ENCODE measurements around the gene DLGAP1.

Gene DLGAP1

GRCh38 chr18:3690764-3691066 is 764.4 kb downstream of the DLGAP1 start:
- Mint-ChIP-seq H3K9me3 (no peaks in the 10 kb centered on the region), H3K27ac (no peak overlapping the region), H3K4me1 (ENCODE audit: low read depth) (no peaks in the 10 kb centered on the region), H3K27me3 (ENCODE audit: low read depth) (no peaks in the 10 kb centered on the region), H3K4me3 (no peak overlapping the region), H3K36me3 (ENCODE audit: low read depth) (no peaks in the 10 kb centered on the region)
- no peak for DNase-seq (ENCODE audit: low spot score)

GRCh38 chr18:3689986-3690763 is 764.9 kb downstream of the DLGAP1 start:
- H3K27me3 Mint-ChIP-seq (ENCODE audit: low read depth) = no peaks in the 10 kb centered on the region
- H3K4me3 Mint-ChIP-seq = no peak overlapping the region
- no peaks in the 10 kb centered on the region for H3K4me1 Mint-ChIP-seq (ENCODE audit: low read depth)
- H3K36me3 Mint-ChIP-seq (ENCODE audit: low read depth) = no peaks in the 10 kb centered on the region
- DNase-seq (ENCODE audit: low spot score) = no peak
- H3K9me3 Mint-ChIP-seq = no peaks in the 10 kb centered on the region
- no peak overlapping the region for H3K27ac Mint-ChIP-seq

- no peak overlapping the region for H3K27ac Mint-ChIP-seq
- H3K36me3 Mint-ChIP-seq (ENCODE audit: low read depth) = no peaks in the 10 kb centered on the region
- DNase-seq (ENCODE audit: low spot score) = no peak
- no peaks in the 10 kb centered on the region for H3K4me1 Mint-ChIP-seq (ENCODE audit: low read depth)
- no peaks in the 10 kb centered on the region for H3K9me3 Mint-ChIP-seq
- H3K27me3 Mint-ChIP-seq (ENCODE audit: low read depth) = no peaks in the 10 kb centered on the region
- H3K4me3 Mint-ChIP-seq = no peak overlapping the region
These were observed 766.0 kb downstream of the DLGAP1 start for GRCh38 chr18:3689091-3689490.

GRCh38 chr18:3688690-3689089 is 766.4 kb downstream of the DLGAP1 start:
- H3K4me1 Mint-ChIP-seq (ENCODE audit: low read depth) = no peaks in the 10 kb centered on the region
- no peak for DNase-seq (ENCODE audit: low spot score)
- H3K4me3 Mint-ChIP-seq = no peak overlapping the region
- H3K9me3 Mint-ChIP-seq = no peaks in the 10 kb centered on the region
- H3K36me3 Mint-ChIP-seq (ENCODE audit: low read depth) = no peaks in the 10 kb centered on the region
- no peak overlapping the region for H3K27ac Mint-ChIP-seq
- H3K27me3 Mint-ChIP-seq (ENCODE audit: low read depth) = no peaks in the 10 kb centered on the region

- H3K4me3 Mint-ChIP-seq = no peak overlapping the region
- H3K9me3 Mint-ChIP-seq = peaks cover 10% of the 10 kb centered on the region
- H3K27me3 Mint-ChIP-seq (ENCODE audit: low read depth) = no peaks in the 10 kb centered on the region
- no peak overlapping the region for H3K27ac Mint-ChIP-seq
- DNase-seq (ENCODE audit: low spot score) = no peak
- H3K36me3 Mint-ChIP-seq (ENCODE audit: low read depth) = no peaks in the 10 kb centered on the region
- H3K4me1 Mint-ChIP-seq (ENCODE audit: low read depth) = no peaks in the 10 kb centered on the region
These were observed 771.6 kb downstream of the DLGAP1 start for GRCh38 chr18:3683483-3683882.

GRCh38 chr18:3682061-3682460 is 773.0 kb downstream of the DLGAP1 start:
- Mint-ChIP-seq H3K4me1 (ENCODE audit: low read depth) (no peaks in the 10 kb centered on the region), H3K27me3 (ENCODE audit: low read depth) (peaks cover 5% of the 10 kb centered on the region), H3K27ac (no peak overlapping the region), H3K9me3 (peaks cover 10% of the 10 kb centered on the region), H3K4me3 (no peak overlapping the region), H3K36me3 (ENCODE audit: low read depth) (no peaks in the 10 kb centered on the region)
- no peak for DNase-seq (ENCODE audit: low spot score)

- H3K27ac Mint-ChIP-seq = no peak overlapping the region
- no peak for DNase-seq (ENCODE audit: low spot score)
These were observed 775.9 kb downstream of the DLGAP1 start for GRCh38 chr18:3679241-3679640.

GRCh38 chr18:3675994-3676393 is 779.1 kb downstream of the DLGAP1 start:
- peaks cover 13% of the 10 kb centered on the region for H3K27me3 Mint-ChIP-seq (ENCODE audit: low read depth)
- no peak for DNase-seq (ENCODE audit: low spot score)
- no peaks in the 10 kb centered on the region for H3K36me3 Mint-ChIP-seq (ENCODE audit: low read depth)
- no peaks in the 10 kb centered on the region for H3K9me3 Mint-ChIP-seq
- no peak overlapping the region for H3K4me3 Mint-ChIP-seq
- H3K27ac Mint-ChIP-seq = no peak overlapping the region
- no peaks in the 10 kb centered on the region for H3K4me1 Mint-ChIP-seq (ENCODE audit: low read depth)

More at GRCh38 chr18:3679241-3679640, 775.9 kb downstream of the DLGAP1 start:
- Mint-ChIP-seq H3K4me3 (no peak overlapping the region), H3K9me3 (peaks cover 10% of the 10 kb centered on the region), H3K4me1 (ENCODE audit: low read depth) (no peaks in the 10 kb centered on the region), H3K36me3 (ENCODE audit: low read depth) (no peaks in the 10 kb centered on the region), H3K27me3 (ENCODE audit: low read depth) (peaks cover 10% of the 10 kb centered on the region)

- H3K27me3 Mint-ChIP-seq (ENCODE audit: low read depth) = peaks cover 14% of the 10 kb centered on the region
- no peaks in the 10 kb centered on the region for H3K4me1 Mint-ChIP-seq (ENCODE audit: low read depth)
- no peak overlapping the region for H3K4me3 Mint-ChIP-seq
- H3K9me3 Mint-ChIP-seq = no peaks in the 10 kb centered on the region
- H3K36me3 Mint-ChIP-seq (ENCODE audit: low read depth) = no peaks in the 10 kb centered on the region
- DNase-seq (ENCODE audit: low spot score) = no peak
- no peak overlapping the region for H3K27ac Mint-ChIP-seq
These were observed 779.7 kb downstream of the DLGAP1 start for GRCh38 chr18:3675446-3675845.

- H3K27me3 Mint-ChIP-seq (ENCODE audit: low read depth) = peaks cover 10% of the 10 kb centered on the region
- H3K9me3 Mint-ChIP-seq = no peaks in the 10 kb centered on the region
- DNase-seq (ENCODE audit: low spot score) = no peak
- no peaks in the 10 kb centered on the region for H3K4me1 Mint-ChIP-seq (ENCODE audit: low read depth)
- no peak overlapping the region for H3K27ac Mint-ChIP-seq
- no peak overlapping the region for H3K4me3 Mint-ChIP-seq
- no peaks in the 10 kb centered on the region for H3K36me3 Mint-ChIP-seq (ENCODE audit: low read depth)
These were observed 783.9 kb downstream of the DLGAP1 start for GRCh38 chr18:3671176-3671575.

- Mint-ChIP-seq H3K27ac (no peak overlapping the region), H3K9me3 (no peaks in the 10 kb centered on the region), H3K27me3 (ENCODE audit: low read depth) (peaks cover 9% of the 10 kb centered on the region), H3K36me3 (ENCODE audit: low read depth) (no peaks in the 10 kb centered on the region), H3K4me3 (no peak overlapping the region), H3K4me1 (ENCODE audit: low read depth) (peaks cover 14% of the 10 kb centered on the region)
- DNase-seq (ENCODE audit: low spot score) = no peak
These were observed 785.7 kb downstream of the DLGAP1 start for GRCh38 chr18:3669376-3669775.

- Mint-ChIP-seq H3K4me3 (no peak overlapping the region), H3K27me3 (ENCODE audit: low read depth) (peaks cover 9% of the 10 kb centered on the region), H3K4me1 (ENCODE audit: low read depth) (peaks cover 14% of the 10 kb centered on the region), H3K9me3 (no peaks in the 10 kb centered on the region), H3K36me3 (ENCODE audit: low read depth) (no peaks in the 10 kb centered on the region), H3K27ac (no peak overlapping the region)
- DNase-seq (ENCODE audit: low spot score) = no peak
These were observed 787.6 kb downstream of the DLGAP1 start for GRCh38 chr18:3667255-3668137.

GRCh38 chr18:3666526-3667254 is 788.4 kb downstream of the DLGAP1 start:
- Mint-ChIP-seq H3K4me3 (no peak overlapping the region), H3K27ac (no peak overlapping the region), H3K36me3 (ENCODE audit: low read depth) (no peaks in the 10 kb centered on the region), H3K27me3 (ENCODE audit: low read depth) (peaks cover 7% of the 10 kb centered on the region), H3K4me1 (ENCODE audit: low read depth) (peaks cover 14% of the 10 kb centered on the region), H3K9me3 (no peaks in the 10 kb centered on the region)
- no peak for DNase-seq (ENCODE audit: low spot score)
